ENCODE data around the gene SLC16A8.
A peak's percentile ranks its signal among the peaks of the same experiment; 100 is the strongest.

Gene SLC16A8

GRCh38 chr22:38056969-38057891 lies 26.8 kb downstream of the SLC16A8 start, which contains the start of gene PICK1:
PICK1 (plus strand) TSS chr22:38057404; CDS start chr22:38057810, 406 bp downstream.
- Mint-ChIP-seq H3K9me3 (ENCODE audit: low read depth) (no peaks in the 10 kb centered on the region), H3K27ac (peak within 1 kb of the TSS; percentile 98), H3K27me3 (no peaks in the 10 kb centered on the region), H3K4me1 (ENCODE audit: low read depth) (peaks cover 16% of the 10 kb centered on the region), H3K4me3 (peak within 1 kb of the TSS; percentile 96), H3K36me3 (peaks cover 2% of the 10 kb centered on the region)

DNA sequence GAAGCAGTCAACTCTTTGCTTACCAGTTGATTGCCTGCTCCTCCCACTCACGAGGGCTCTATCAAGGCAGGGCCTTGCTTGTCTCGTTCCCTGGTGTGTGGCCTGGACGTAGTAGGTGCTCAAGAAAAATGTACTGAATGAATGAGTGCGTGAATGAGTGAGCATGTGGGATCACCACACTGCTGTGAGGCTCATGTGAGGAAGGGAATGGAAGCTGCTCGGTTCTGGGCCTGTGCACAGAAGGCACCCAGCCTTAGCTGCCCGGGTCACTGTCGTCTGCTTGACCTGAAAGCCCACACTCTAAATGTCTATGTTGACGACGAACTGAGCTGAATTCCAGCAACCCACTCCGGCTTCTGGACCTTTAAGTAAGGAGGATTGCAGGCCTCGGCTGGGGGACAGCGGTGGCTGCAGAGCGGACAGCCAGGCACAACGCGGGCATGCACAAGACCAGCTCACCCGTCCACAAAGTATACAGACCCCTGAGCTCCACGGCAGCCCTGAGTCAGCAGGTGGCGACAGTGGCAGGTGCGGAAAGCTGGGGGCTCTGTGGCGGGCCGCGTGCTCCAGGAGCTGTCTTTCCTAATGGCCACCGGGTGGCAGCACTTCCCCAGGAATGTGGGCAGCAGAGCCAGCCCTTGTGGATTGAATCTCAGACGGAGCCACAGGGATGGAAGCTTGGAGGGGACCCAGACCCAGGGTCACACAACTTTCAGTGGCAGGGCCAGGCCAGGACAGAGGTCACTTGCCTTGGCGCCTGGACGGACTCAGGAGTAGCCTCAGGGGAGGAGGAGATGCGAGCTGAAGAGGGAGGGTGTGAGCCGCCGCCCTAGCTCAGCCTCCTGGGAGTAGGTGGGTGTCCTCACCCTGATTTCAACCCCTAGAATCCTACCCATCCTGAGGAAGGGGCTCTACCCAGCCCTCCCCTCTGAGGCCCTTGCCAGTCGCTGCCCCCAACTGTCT lies 31.8 kb downstream of the SLC16A8 start:
- H3K9me3 Mint-ChIP-seq (ENCODE audit: low read depth): no peaks in the 10 kb centered on the region
- no peaks in the 10 kb centered on the region for H3K36me3 Mint-ChIP-seq

GRCh38 chr22:38051261-38051660 lies 32.7 kb downstream of the SLC16A8 start:
- H3K9me3 Mint-ChIP-seq (ENCODE audit: low read depth): no peaks in the 10 kb centered on the region
- H3K4me1 Mint-ChIP-seq (ENCODE audit: low read depth): no peaks in the 10 kb centered on the region
- H3K27me3 Mint-ChIP-seq: no peaks in the 10 kb centered on the region
- no peak overlapping the region for H3K27ac Mint-ChIP-seq
- H3K36me3 Mint-ChIP-seq: no peaks in the 10 kb centered on the region
- H3K4me3 Mint-ChIP-seq: no peak overlapping the region

More for the DNA sequence above, 31.8 kb downstream of the SLC16A8 start:
- H3K4me3 Mint-ChIP-seq: no peak overlapping the region
- H3K27ac Mint-ChIP-seq: no peak overlapping the region
- H3K4me1 Mint-ChIP-seq (ENCODE audit: low read depth): peaks cover 6% of the 10 kb centered on the region
- no peaks in the 10 kb centered on the region for H3K27me3 Mint-ChIP-seq

- Mint-ChIP-seq H3K4me1 (ENCODE audit: low read depth) (no peaks in the 10 kb centered on the region), H3K4me3 (no peak overlapping the region), H3K27me3 (no peaks in the 10 kb centered on the region), H3K9me3 (ENCODE audit: low read depth) (no peaks in the 10 kb centered on the region), H3K36me3 (no peaks in the 10 kb centered on the region), H3K27ac (no peak overlapping the region)
Measured at GRCh38 chr22:38050720-38051119, 33.3 kb downstream of the SLC16A8 start.

DNA sequence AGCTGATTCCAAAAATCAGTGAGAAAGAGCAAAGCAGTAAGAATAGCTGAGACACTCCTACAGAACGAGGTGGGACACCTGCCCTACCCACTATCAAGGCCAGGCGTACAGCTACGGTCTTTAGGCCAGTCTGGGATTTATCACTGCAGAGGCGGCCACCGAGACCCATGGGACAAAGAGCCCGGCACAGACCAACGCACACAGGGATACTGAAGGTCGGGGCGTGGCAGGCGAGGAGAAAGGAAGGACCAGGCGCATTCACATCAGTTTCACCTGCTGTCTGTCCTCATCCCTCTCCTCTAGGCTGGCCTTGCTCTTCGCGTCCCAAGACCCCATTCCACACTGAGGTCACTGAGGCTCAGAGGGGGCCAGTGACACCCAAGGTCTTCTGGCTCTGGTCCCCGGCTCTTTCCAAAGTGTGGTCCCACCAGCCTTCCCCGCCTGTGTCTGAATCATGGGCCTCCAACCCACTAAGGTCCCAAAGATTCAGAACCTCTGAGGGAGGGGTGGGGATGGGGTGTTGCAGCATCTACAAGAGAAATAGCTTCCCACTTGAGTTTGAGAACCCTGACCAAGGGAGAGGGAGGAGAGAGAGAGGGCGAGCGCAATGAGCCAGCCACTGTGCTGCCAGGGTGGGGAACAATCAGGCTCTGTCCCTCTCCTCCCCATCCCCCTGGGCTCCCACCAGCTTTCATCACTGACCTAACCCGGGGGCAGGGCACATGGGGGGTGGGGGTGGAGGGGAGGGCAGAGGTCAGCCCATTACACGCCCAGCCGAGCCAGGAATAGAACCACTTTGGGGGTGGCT lies 34.0 kb downstream of the SLC16A8 start:
- H3K27me3 Mint-ChIP-seq: no peaks in the 10 kb centered on the region
- no peaks in the 10 kb centered on the region for H3K36me3 Mint-ChIP-seq
- H3K9me3 Mint-ChIP-seq (ENCODE audit: low read depth): no peaks in the 10 kb centered on the region
- no peaks in the 10 kb centered on the region for H3K4me1 Mint-ChIP-seq (ENCODE audit: low read depth)
- no peak overlapping the region for H3K27ac Mint-ChIP-seq
- H3K4me3 Mint-ChIP-seq: no peak overlapping the region

GRCh38 chr22:38046070-38046748 lies 37.8 kb downstream of the SLC16A8 start:
- Mint-ChIP-seq H3K36me3 (no peaks in the 10 kb centered on the region), H3K4me3 (no peak overlapping the region), H3K27ac (no peak overlapping the region), H3K27me3 (no peaks in the 10 kb centered on the region), H3K9me3 (ENCODE audit: low read depth) (no peaks in the 10 kb centered on the region), H3K4me1 (ENCODE audit: low read depth) (no peaks in the 10 kb centered on the region)

GRCh38 chr22:38043151-38044039 lies 40.6 kb downstream of the SLC16A8 start:
- H3K9me3 Mint-ChIP-seq (ENCODE audit: low read depth): no peaks in the 10 kb centered on the region
- no peak overlapping the region for H3K4me3 Mint-ChIP-seq
- H3K27me3 Mint-ChIP-seq: no peaks in the 10 kb centered on the region
- no peak overlapping the region for H3K27ac Mint-ChIP-seq
- H3K36me3 Mint-ChIP-seq: no peaks in the 10 kb centered on the region
- H3K4me1 Mint-ChIP-seq (ENCODE audit: low read depth): no peaks in the 10 kb centered on the region

DNA sequence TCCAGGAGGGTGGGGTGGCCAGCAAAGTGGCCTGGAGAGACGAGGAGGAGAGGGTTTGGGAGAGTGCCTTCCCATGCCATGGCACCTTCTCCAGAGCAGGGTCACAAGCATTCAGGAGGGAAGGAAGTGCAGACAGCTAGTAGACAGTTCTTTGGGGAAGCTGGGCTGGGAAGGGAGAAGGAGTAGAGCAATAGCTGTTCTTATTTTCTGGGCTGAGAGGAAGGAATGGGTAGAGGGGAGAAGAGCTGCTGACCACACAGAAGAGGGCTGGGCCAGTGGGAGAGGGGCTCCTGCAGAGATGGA lies 41.5 kb downstream of the SLC16A8 start:
- no peak overlapping the region for H3K27ac Mint-ChIP-seq

GRCh38 chr22:38041760-38042487 lies 42.1 kb downstream of the SLC16A8 start:
- no peak overlapping the region for H3K4me3 Mint-ChIP-seq
- H3K27me3 Mint-ChIP-seq: no peaks in the 10 kb centered on the region
- H3K9me3 Mint-ChIP-seq (ENCODE audit: low read depth): no peaks in the 10 kb centered on the region
- H3K36me3 Mint-ChIP-seq: no peaks in the 10 kb centered on the region
- H3K4me1 Mint-ChIP-seq (ENCODE audit: low read depth): no peaks in the 10 kb centered on the region
- H3K27ac Mint-ChIP-seq: no peak overlapping the region

More for the DNA sequence above, 41.5 kb downstream of the SLC16A8 start:
- Mint-ChIP-seq H3K4me3 (no peak overlapping the region), H3K36me3 (no peaks in the 10 kb centered on the region), H3K27me3 (no peaks in the 10 kb centered on the region), H3K4me1 (ENCODE audit: low read depth) (no peaks in the 10 kb centered on the region), H3K9me3 (ENCODE audit: low read depth) (no peaks in the 10 kb centered on the region)

DNA sequence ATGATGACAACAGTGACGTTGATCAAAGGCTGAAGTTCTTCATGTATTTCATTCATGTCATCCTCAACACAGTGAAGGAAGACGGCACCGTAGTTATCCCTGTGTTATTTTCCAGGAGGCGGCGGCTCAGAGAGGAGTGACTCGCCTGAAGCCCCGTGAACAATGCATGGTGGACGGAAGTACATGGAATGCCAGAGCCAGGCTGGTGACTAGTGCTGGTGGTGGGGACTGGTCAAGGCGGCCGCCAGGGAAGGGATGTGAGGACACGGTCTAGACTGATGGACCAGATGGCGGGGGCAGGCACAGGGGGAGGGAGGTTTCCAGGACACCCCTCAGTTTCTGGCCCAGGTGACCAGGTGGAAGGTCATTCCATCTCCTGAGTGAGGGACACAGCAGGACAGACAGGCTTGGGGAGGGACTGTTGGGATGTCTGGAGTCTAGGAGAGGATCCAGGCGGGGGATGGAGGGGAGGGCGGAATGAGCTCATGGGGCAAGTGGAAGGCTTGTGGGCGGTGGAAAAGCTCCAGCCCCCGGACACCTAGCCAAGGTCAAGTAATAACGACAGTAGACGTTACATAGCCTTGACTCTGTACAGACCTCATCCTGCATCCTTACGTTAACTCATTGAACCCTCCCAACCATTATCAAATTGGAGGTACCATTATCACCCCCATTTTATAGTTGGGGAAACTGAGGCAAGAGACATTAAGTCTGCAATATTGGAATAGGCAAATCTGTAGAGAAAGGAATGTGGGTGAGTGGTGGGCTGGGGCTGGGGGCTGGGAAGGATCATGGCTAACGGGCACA lies 42.8 kb downstream of the SLC16A8 start:
- H3K4me1 Mint-ChIP-seq (ENCODE audit: low read depth): no peaks in the 10 kb centered on the region
- H3K9me3 Mint-ChIP-seq (ENCODE audit: low read depth): no peaks in the 10 kb centered on the region
- no peaks in the 10 kb centered on the region for H3K36me3 Mint-ChIP-seq
- no peaks in the 10 kb centered on the region for H3K27me3 Mint-ChIP-seq
- no peak overlapping the region for H3K27ac Mint-ChIP-seq
- no peak overlapping the region for H3K4me3 Mint-ChIP-seq

- no peak overlapping the region for H3K27ac Mint-ChIP-seq
- H3K9me3 Mint-ChIP-seq (ENCODE audit: low read depth): no peaks in the 10 kb centered on the region
- no peaks in the 10 kb centered on the region for H3K4me1 Mint-ChIP-seq (ENCODE audit: low read depth)
- no peaks in the 10 kb centered on the region for H3K36me3 Mint-ChIP-seq
- no peak overlapping the region for H3K4me3 Mint-ChIP-seq
- no peaks in the 10 kb centered on the region for H3K27me3 Mint-ChIP-seq
Measured at GRCh38 chr22:38038890-38039812, 44.8 kb downstream of the SLC16A8 start.

Measured in activated naive CD8-positive, alpha-beta T cell (primary cell).